ENCODE data around the gene C19orf81. TPM values are rescaled to one million over a fixed set of nuclear protein-coding genes. Genes with fewer than 3 reads are reported as not detected.

Gene C19orf81
- total and polyA plus RNA-seq, 9 of the 15 experiments (the other 6 are each of a cell fraction or from before 2014, with no cell fraction given): 2.5 to 42.9 (median 33.0) TPM; not detected in 4

- TF ChIP-seq GABPA (tag; conservative IDR thresholded peaks at IDR 0.05; ENCODE audit: low read depth): 0 out of 2 replicates have a peak, but pooled peaks have one; percentile 39
- TF ChIP-seq HDAC2 (IDR thresholded peaks at IDR 0.05): no peak
- TF ChIP-seq L3MBTL2 (IDR thresholded peaks at IDR 0.05): no peak
These were observed 53.9 kb downstream of the C19orf81 start (continued) for GRCh38 chr19:50702871-50703829.

GRCh38 chr19:50703915-50704796 lies 54.9 kb downstream of the C19orf81 start:
- in situ Hi-C loops (cut with MboI): loop anchor here (10.0 kb wide), 1 partner anchor 391 kb away; no protein-coding TSS in a partner anchor
- intact Hi-C loops (cut with micrococcal nuclease): loop anchor here (1.0 to 10.0 kb wide), 3 partner anchors 167 to 218 kb away; no protein-coding TSS in a partner anchor
- peak in 3 of 4 experiments; percentile 34 to 72 (median 67) for DNase-seq (ENCODE audit: extremely low read depth in 1 of 4, low spot score in 3 of 4)
- Histone ChIP-seq H3K27me3 (ENCODE audit: control insufficient read depth in 2 of 2, insufficient read depth in 2 of 2, low read length in 2 of 2) (peaks cover 25 to 49% of the 10 kb centered on the region in 2 experiments; a peak in 4 of 5 replicates), H3K36me3 (ENCODE audit: control insufficient read depth, insufficient read depth, low read length) (no peaks in the 10 kb centered on the region), H3K27ac (ENCODE audit: extremely low read depth, low read depth, low read length) (no peak overlapping the region), H3K9me1 (ENCODE audit: control insufficient read depth, insufficient read depth, low read length) (no peaks in the 10 kb centered on the region), H2AFZ (ENCODE audit: low read depth, low read length) (no peak overlapping the region), H4K20me1 (replicated peaks; ENCODE audit: control insufficient read depth, insufficient read depth, low read length) (no peaks in the 10 kb centered on the region; the same call in none of the 2 replicates), H3K9me3 (replicated peaks; ENCODE audit: control insufficient read depth, insufficient read depth, low read depth, low read length) (no peaks in the 10 kb centered on the region), H3K4me1 (replicated peaks in 1 of 2; ENCODE audit: control insufficient read depth in 2 of 2, insufficient read depth in 2 of 2, low read length in 2 of 2) (peaks cover 0 to 14% of the 10 kb centered on the region in 2 experiments; a peak in 2 of 5 replicates), H3K4me2 (ENCODE audit: insufficient read depth, low read length) (peak overlapping the region; percentile 32; the same call in 1 of the 2 replicates), H3K4me3 (no peak overlapping the region), H3K9ac (ENCODE audit: insufficient read depth in 1 of 2, low read depth in 2 of 2, low read length in 2 of 2) (0 out of 4 replicates have a peak overlapping the region, but pooled peaks of 1 of the 2 experiments have one; percentile 13), H3K79me2 (ENCODE audit: control insufficient read depth, insufficient read depth, low read length) (no peaks in the 10 kb centered on the region)
- FAIRE-seq: peak; percentile 90
- ATAC-seq: peak; percentile 84
- BruUV-seq (replicated peaks): no TSS peak
- WGBS (ENCODE audit: insufficient coverage, low coverage, missing lambda C conversion rate): 3% methylated on average over 22 of the region's 22 CpGs
- POLR2A ChIA-PET: interaction anchor here (0.6 to 1.0 kb wide), 3 partner anchors 71 to 90 kb away, joined by 3 to 4 read pairs (median 3); no protein-coding TSS in a partner anchor
- CTCF ChIA-PET (ENCODE audit: low intra/inter-chr PET ratio): interaction anchor here (0.6 to 6.0 kb wide), 5 partner anchors 80 to 393 kb away, joined by 3 to 61 read pairs (median 3); no protein-coding TSS in a partner anchor
- TF ChIP-seq POLR2G (IDR thresholded peaks at IDR 0.05; ENCODE audit: low read depth, low read length) (no peak), MCM7 (IDR thresholded peaks at IDR 0.05) (no peak), HNRNPLL (IDR thresholded peaks at IDR 0.05; ENCODE audit: low read depth, low read length, poor library complexity, severe bottlenecking) (no peak), ZNF134 (CRISPR knock-in tag; conservative IDR thresholded peaks at IDR 0.05) (no peak), NR2F6 (CRISPR knock-in tag; IDR thresholded peaks at IDR 0.05) (no peak), ZFP30 (CRISPR knock-in tag; IDR thresholded peaks at IDR 0.05; ENCODE audit: borderline replicate concordance) (no peak), COPS2 (conservative IDR thresholded peaks at IDR 0.05) (no peak), ZNF695 (CRISPR knock-in tag; IDR thresholded peaks at IDR 0.05) (no peak), CTCF (IDR thresholded peaks at IDR 0.05 in 2 of 3, conservative IDR thresholded peaks at IDR 0.05 in 1 of 3; ENCODE audit: insufficient read depth in 2 of 3, low read depth in 1 of 3, low read length in 3 of 3) (peak; percentile 66 to 95 (median 85)), NELFE (IDR thresholded peaks at IDR 0.05; ENCODE audit: insufficient read depth, insufficient read length) (no peak), CC2D1A (IDR thresholded peaks at IDR 0.05) (peak; percentile 68; the same call in 1 of the 2 replicates), TCF7 (IDR thresholded peaks at IDR 0.05; ENCODE audit: borderline replicate concordance) (no peak), CGGBP1 (CRISPR knock-in tag; IDR thresholded peaks at IDR 0.05) (no peak)

Measured in K562 (cell line).